Left ventricle myocardium inferior (tissue), 1 donor: ENCODE measurements around the gene CORO6. TPM values are rescaled to one million over a fixed set of nuclear protein-coding genes. Genes with fewer than 3 reads are reported as not detected.
A peak's percentile ranks its signal among the peaks of the same experiment; 100 is the strongest.

Experiments used
- DNase-seq: peaks from one replicate; pipeline ENCODE4 v3.0.0-alpha.2; 2020
- H3K27ac ChIP-seq: fragments of 200-600 bp; replicated peaks from 2 replicates; pipeline ENCODE4 v1.8.0; 2021
- H3K27me3 ChIP-seq: fragments of 200-600 bp; 2 replicates; pipeline ENCODE4 v1.8.0; 2021; ENCODE audit warnings: low read depth
- H3K36me3 ChIP-seq: fragments of 200-600 bp; 2 replicates; pipeline ENCODE4 v1.8.0; 2021
- H3K4me1 ChIP-seq: fragments of 200-600 bp; 2 replicates; pipeline ENCODE4 v1.8.0; 2021
- H3K4me3 ChIP-seq: fragments of 200-600 bp; 2 replicates; pipeline ENCODE4 v1.8.0; 2021; ENCODE audit warnings: mild to moderate bottlenecking, moderate library complexity
- H3K9me3 ChIP-seq: fragments of 200-600 bp; replicated peaks from 2 replicates; pipeline ENCODE4 v1.8.0; 2021
- CTCF ChIP-seq: fragments of 200-600 bp; IDR thresholded peaks from 2 replicates; pipeline ENCODE4 v1.8.0; 2021; ENCODE audit warnings: antibody characterized with exemption, mild to moderate bottlenecking, borderline replicate concordance
- intact Hi-C: fragments of 100-400 bp; cut with micrococcal nuclease; formaldehyde crosslinking; loops from one replicate; pipeline ENCODE4 v1.11.0; 2022
- total RNA-seq: library from RNA; stranded (reverse); fragmentation: NEBNext Ultra II Directional; extraction: Animal tissue kit (Norgen Biotek cat#: 25700); gene quantifications from one replicate; pipeline ENCODE4 v1.2.1, GENCODE V29; 2021
- donor health status: DM: no; HTN: yes; CAD: no; lungs with severe emphysema.

The CORO6 gene
- total RNA-seq, 1 donor from 2014 or later: 101 TPM

GRCh38 chr17:29577385-29578211, 45.1 kb downstream of the CORO6 start:
- Histone ChIP-seq H3K27ac (peak overlapping the region; percentile 5), H3K9me3 (no peaks in the 10 kb centered on the region), H3K36me3 (peaks cover 90% of the 10 kb centered on the region), H3K4me1 (peaks cover 28% of the 10 kb centered on the region), H3K4me3 (no peak overlapping the region), H3K27me3 (no peaks in the 10 kb centered on the region)
- intact Hi-C loops: no loop called here
- DNase-seq: no peak
- no peak for TF ChIP-seq CTCF

DNA sequence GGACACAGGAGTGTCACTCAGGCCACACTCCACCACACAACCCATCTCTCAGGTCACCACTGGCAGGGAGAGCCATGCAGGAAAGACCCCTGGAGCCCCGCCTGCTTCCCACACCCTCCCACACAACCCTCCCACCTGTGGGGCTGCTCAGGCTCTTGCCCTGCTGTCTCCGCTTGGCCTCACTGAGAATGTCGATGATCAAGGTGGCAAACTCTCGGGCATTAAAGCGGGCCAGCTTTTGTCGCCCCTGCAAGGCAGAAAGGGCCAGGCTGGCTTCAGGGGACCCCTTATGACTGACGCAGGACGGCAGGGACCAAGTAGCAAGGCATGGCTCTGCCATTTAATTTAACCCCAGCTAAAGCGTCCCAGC, 45.7 kb downstream of the CORO6 start:
- Histone ChIP-seq H3K4me3 (no peak overlapping the region), H3K4me1 (peaks cover 34% of the 10 kb centered on the region), H3K36me3 (peaks cover 84% of the 10 kb centered on the region), H3K27ac (no peak overlapping the region), H3K27me3 (no peaks in the 10 kb centered on the region), H3K9me3 (no peaks in the 10 kb centered on the region)
- no peak for TF ChIP-seq CTCF
- intact Hi-C loops: no loop called here
- DNase-seq: peak; percentile 11

GRCh38 chr17:29576214-29577000, 46.3 kb downstream of the CORO6 start:
- Histone ChIP-seq H3K27ac (no peak overlapping the region), H3K27me3 (no peaks in the 10 kb centered on the region), H3K9me3 (no peaks in the 10 kb centered on the region), H3K36me3 (peaks cover 78% of the 10 kb centered on the region), H3K4me1 (peaks cover 40% of the 10 kb centered on the region), H3K4me3 (no peak overlapping the region)
- no peak for TF ChIP-seq CTCF
- DNase-seq: peak; percentile 13
- intact Hi-C loops: no loop called here

- Histone ChIP-seq H3K4me3 (no peak overlapping the region), H3K4me1 (peaks cover 43% of the 10 kb centered on the region), H3K27me3 (no peaks in the 10 kb centered on the region), H3K36me3 (peaks cover 70% of the 10 kb centered on the region), H3K9me3 (no peaks in the 10 kb centered on the region), H3K27ac (no peak overlapping the region)
- TF ChIP-seq CTCF: no peak
- intact Hi-C loops: no loop called here
- DNase-seq: peak; percentile 13
These were observed 47.0 kb downstream of the CORO6 start for GRCh38 chr17:29575511-29576213.

DNA sequence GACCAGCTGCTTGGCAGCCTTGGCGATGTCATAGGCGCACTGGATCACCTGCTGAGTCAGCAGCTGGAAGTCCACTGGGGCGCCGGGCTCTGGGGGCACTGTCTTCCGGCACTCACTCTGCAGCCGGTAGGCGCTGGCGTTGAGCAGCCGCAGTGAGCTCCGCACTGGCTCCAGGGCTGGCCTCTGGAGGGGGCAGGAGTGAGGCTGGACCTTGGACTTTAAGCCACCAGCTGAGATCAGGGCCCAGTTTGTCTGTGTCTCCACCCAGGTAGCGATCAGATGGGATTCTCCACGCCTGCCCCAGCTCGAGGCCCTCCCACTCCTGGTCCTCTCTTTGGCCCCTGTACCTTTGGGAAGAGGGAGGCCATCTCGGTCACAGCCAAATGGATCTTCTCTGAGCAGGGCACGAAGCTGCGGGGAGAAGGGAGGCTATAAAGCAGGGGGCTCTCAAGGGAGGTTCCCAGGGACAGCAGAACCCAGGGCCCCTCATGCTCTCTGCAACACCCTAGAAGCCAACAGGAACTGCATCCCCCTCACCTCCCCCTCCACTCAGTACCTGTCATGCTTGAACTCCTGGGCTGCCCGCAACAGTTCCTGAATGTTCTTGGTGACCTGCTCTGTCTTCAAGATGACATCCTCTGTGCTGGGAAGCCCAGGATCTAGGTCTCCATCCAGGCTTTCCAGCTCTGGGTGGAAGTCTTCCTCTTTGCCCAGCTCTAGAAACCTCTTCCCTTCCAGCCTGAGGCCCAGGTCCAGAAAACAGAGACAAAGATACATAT, 47.8 kb downstream of the CORO6 start:
- intact Hi-C loops: no loop called here
- Histone ChIP-seq H3K4me1 (peaks cover 39% of the 10 kb centered on the region), H3K36me3 (peaks cover 65% of the 10 kb centered on the region)

More for the DNA sequence above, 47.8 kb downstream of the CORO6 start:
- no peaks in the 10 kb centered on the region for H3K27me3 ChIP-seq
- no peaks in the 10 kb centered on the region for H3K9me3 ChIP-seq
- no peak overlapping the region for H3K27ac ChIP-seq
- no peak overlapping the region for H3K4me3 ChIP-seq
- TF ChIP-seq CTCF: no peak
- peak; percentile 15 for DNase-seq
